NB4 (cell line): ENCODE data around the gene STX8.

ENCODE experiments used
- DNase-seq: peaks from one replicate; pipeline ENCODE4 v3.0.0; 2010; ENCODE audit warnings: low read depth
- H3K4me3 ChIP-seq: one replicate; pipeline ENCODE4 v1.5.1; 2011; ENCODE audit warnings: mild to moderate bottlenecking, low read depth, low read length, moderate library complexity
- CTCF ChIP-seq: IDR thresholded peaks from one replicate; pipeline ENCODE4 v1.5.1; 2012; ENCODE audit warnings: low read depth, low read length
- MAX ChIP-seq: IDR thresholded peaks from 2 replicates; pipeline ENCODE4 v1.6.1; 2011; ENCODE audit warnings: low read depth, low read length
- MYC ChIP-seq: IDR thresholded peaks from 2 replicates; pipeline ENCODE4 v1.6.1; 2011; ENCODE audit warnings: low read depth, low read length
- POLR2A ChIP-seq: IDR thresholded peaks from 2 replicates; pipeline ENCODE4 v1.6.1; 2011; ENCODE audit warnings: mild to moderate bottlenecking; ENCODE audit not compliant: insufficient read length; ENCODE audit errors: extremely low read depth

STX8 gene

GRCh38 chr17:9228408-9229159 lies 347.0 kb downstream of the STX8 start:
- TF ChIP-seq CTCF (no peak), MAX (no peak), MYC (no peak), POLR2A (no peak)
- no peak for DNase-seq
- H3K4me3 ChIP-seq = no peak overlapping the region

- TF ChIP-seq MYC = no peak
- no peak for TF ChIP-seq MAX
- no peak for TF ChIP-seq CTCF
- TF ChIP-seq POLR2A = no peak
- DNase-seq = no peak
- H3K4me3 ChIP-seq = no peak overlapping the region
These were observed 347.7 kb downstream of the STX8 start for GRCh38 chr17:9227819-9228407.

- no peak overlapping the region for H3K4me3 ChIP-seq
- no peak for DNase-seq
- TF ChIP-seq CTCF = no peak
- no peak for TF ChIP-seq POLR2A
- TF ChIP-seq MYC = no peak
- TF ChIP-seq MAX = no peak
These were observed 348.9 kb downstream of the STX8 start for GRCh38 chr17:9226794-9227135.

- H3K4me3 ChIP-seq = no peak overlapping the region
- no peak for DNase-seq
- no peak for TF ChIP-seq MAX
- no peak for TF ChIP-seq POLR2A
- TF ChIP-seq CTCF = no peak
These were observed 349.4 kb downstream of the STX8 start for GRCh38 chr17:9226130-9226793.

GRCh38 chr17:9225305-9226101 lies 350.1 kb downstream of the STX8 start:
- DNase-seq = no peak
- no peak for TF ChIP-seq CTCF
- TF ChIP-seq POLR2A = no peak
- no peak for TF ChIP-seq MAX
- TF ChIP-seq MYC = no peak
- H3K4me3 ChIP-seq = no peak overlapping the region
